GM19035 (cell line): ENCODE data around the gene ATRN.
"Not testable (repeated sequence)": the region's sequence is repeated elsewhere in the genome, so short reads cannot be mapped to it uniquely, and the experiment has no call there.

Experiments used
- ATAC-seq: cut with Tn5 transposase; IDR thresholded peaks from one replicate; pipeline ENCODE4 v1.9.1; 2021; ENCODE audit not compliant: unreplicated experiment

The ATRN gene

GRCh38 chr20:3560578-3560977, 89.8 kb downstream of the ATRN start:
- no peak for ATAC-seq

DNA sequence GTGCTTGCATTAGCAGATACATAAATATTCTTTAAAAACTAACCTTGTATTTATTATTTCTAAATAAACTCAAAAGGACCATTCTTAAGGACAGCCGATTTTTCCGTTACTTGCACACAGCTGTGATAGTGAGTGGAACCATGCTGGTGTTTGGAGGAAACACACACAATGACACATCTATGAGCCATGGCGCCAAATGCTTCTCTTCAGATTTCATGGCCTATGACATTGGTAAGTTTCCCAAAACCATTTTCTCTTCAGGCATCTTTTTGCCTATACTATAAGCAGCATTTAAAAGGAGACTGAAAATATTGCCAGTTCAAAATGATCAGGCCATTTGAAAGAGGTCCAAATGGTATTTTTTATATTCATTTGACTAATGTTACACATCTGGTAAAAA, 92.3 kb downstream of the ATRN start:
- no peak for ATAC-seq

- no peak for ATAC-seq
Observed at GRCh38 chr20:3563548-3564177, 92.8 kb downstream of the ATRN start.

GRCh38 chr20:3565851-3566250, 95.0 kb downstream of the ATRN start:
- no peak for ATAC-seq

DNA sequence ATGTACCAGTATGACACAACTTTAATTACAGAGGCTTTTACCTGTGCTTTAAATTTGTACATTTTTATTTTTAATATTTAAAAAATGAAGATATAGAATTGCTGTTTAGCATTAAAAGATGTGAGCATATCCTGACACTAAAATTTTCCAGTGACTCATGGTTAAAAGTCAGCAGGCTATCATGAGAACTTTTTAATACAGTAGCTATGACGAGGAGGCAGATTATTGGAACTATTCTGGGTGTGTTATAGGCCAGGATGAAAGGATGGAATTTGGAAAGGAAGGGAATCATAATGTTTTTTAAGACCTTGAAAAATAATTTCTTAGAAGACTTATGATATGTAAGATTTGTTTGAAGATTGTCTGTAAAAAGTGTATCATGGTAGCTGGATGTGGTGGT, 101.3 kb downstream of the ATRN start:
- ATAC-seq: no peak

DNA sequence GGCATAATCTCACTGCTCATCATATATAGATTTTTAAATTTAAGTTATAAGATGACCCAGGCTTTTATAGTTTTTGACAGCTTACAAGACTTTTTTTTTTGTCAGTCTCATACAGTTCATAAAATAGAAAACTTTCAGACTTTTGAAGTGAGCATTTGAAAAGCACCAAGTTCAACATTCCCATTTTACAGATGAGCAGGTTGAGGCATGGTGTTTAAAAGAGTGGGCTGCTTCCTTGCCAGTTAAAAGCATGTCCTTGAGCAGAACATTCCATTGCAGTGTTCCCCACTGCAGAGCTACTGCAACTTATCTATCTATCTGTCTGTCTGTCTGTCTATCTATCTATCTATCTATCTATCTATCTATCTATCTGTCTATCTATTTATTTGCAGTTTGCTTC, 105.5 kb downstream of the ATRN start:
- ATAC-seq: no peak

- ATAC-seq: no peak
Observed at GRCh38 chr20:3577366-3577765, 106.5 kb downstream of the ATRN start.

- no peak for ATAC-seq
Observed at GRCh38 chr20:3580412-3580811, 109.6 kb downstream of the ATRN start.

GRCh38 chr20:3583765-3584164, 112.9 kb downstream of the ATRN start:
- no peak for ATAC-seq

GRCh38 chr20:3586093-3586492, 115.3 kb downstream of the ATRN start:
- ATAC-seq: no peak

- ATAC-seq: no peak
Observed at GRCh38 chr20:3590164-3590563, 119.3 kb downstream of the ATRN start.

DNA sequence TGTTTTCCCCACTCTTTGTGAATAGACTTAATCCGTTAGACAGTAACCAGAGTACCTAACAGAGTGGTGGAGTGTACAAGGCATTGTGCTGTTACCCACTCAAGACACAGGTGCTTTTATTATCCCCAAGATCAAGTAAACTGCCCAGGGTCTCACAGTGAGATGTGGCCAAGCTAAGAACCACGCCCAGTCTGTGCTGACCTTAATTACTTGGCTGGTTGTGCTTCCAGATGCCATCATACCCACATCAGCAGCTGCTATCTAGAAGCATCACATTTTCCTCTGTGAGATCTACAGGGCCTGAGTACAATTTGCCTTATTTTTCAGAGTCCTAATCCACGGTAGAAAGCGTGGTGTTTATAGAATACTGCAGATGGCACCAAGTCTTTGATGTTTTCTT, 122.1 kb downstream of the ATRN start:
- no peak for ATAC-seq

- ATAC-seq: no peak
Observed at GRCh38 chr20:3595541-3595940, 124.7 kb downstream of the ATRN start.

- ATAC-seq: no peak
Observed at GRCh38 chr20:3603108-3603507, 132.3 kb downstream of the ATRN start.

- not testable (repeated sequence) for ATAC-seq
Observed at GRCh38 chr20:3605386-3605886, 134.6 kb downstream of the ATRN start.

DNA sequence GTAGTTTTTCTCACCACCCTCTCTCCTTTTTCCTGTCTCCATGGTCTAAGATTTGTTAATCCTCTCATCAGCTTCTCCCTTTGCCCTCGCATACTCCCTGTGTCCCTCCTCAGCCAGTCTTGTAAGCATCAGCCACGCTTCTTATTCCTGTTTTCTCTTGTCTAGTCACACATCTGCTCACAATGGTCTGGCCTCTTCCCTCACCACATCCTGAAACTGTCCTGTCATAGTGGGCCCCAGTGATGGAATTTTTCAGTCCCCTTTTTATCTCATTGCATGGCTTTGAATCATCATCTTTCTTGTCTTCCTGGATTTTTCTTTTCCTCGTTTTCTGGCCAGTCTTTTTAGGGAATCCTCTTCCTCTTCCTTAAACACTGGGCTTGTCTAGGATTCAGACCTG, 135.2 kb downstream of the ATRN start:
- ATAC-seq: no peak

- no peak for ATAC-seq
Observed at GRCh38 chr20:3611901-3612300, 141.1 kb downstream of the ATRN start.

- no peak for ATAC-seq
Observed at GRCh38 chr20:3612795-3613572, 142.2 kb downstream of the ATRN start.

DNA sequence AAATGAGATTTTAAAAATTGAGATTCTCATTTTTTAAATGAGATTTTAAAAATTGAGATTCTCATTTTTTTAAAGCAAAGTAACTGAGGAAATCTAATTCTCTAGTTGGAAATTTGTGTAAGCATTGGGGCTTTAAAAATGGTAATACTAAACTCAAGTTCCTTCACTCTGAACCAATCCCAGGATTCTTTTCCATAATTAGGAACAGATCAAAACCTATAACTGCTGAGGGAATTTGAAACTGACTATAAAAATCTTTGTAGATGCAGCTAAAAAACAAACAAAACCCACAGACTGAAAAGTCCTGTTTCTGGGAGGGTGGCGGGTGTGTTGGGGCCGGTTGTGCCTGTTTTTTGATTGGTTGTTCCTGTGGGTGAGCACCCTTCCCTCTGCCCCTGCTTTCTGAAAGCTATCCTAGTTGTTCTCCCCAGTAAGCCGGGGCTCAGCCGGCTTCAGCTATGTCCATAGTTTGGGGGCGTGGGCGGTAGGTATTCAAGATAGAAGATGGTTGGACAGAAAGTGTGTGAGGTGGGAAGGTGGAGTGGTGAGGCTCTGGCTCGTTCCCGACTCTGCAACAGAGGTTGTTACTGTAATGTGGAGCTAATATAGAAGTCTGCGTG, 143.1 kb downstream of the ATRN start:
- ATAC-seq: no peak

DNA sequence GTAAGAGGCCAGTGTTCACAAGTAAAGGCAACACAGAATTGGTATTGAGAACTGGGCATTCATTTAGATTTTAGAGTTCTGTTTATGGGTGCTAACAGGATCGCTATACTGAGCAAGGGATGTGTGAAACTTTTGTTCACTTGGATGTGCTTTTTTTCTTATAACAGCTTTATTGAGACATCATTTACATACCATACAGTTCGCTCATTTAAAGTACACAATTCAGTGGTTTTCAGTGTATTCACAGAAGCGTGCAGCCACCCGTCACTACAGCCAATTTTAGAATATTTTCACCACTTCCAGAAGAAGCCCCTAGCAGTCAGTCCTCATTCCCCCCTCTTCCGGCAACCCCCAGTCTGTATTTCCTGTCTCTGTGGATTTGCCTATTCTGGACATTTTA, 143.6 kb downstream of the ATRN start:
- ATAC-seq: no peak

- not testable (repeated sequence) for ATAC-seq
Observed at GRCh38 chr20:3615171-3615840, 144.5 kb downstream of the ATRN start.

- ATAC-seq: no peak
Observed at GRCh38 chr20:3616250-3616649, 145.4 kb downstream of the ATRN start.
